PC-3 (cell line): ENCODE results near the gene SIT1. TPM values are rescaled to one million over a fixed set of nuclear protein-coding genes. Genes with fewer than 3 reads are reported as not detected.

Experiments
- ATAC-seq: fragments of 200-7000 bp; cut with Tn5 transposase; 2 replicates; pipeline ENCODE4 v1.9.1; 2020; ENCODE audit warnings: mild to moderate bottlenecking, moderate library complexity
- BruUV-seq: library from RNA; stranded (reverse); fragments of 400-500 nt; replicated peaks from 2 replicates; lab custom pipeline; 2021; lab: Mats Ljungman, UMichigan
- CTCF ChIA-PET: fragments of 300-600 bp; sonication (Branson Sonifier 250); formaldehyde crosslinking; loops from one replicate; lab custom pipeline; 2022; ENCODE audit warnings: antibody characterized with exemption; lab: Charles Lee
- POLR2A ChIA-PET: fragments of 300-600 bp; sonication (Branson Sonifier 250); formaldehyde crosslinking; loops from one replicate; lab custom pipeline; 2022; ENCODE audit warnings: antibody characterized with exemption; ENCODE audit not compliant: unreplicated experiment; lab: Charles Lee
- DNase-seq: peaks from one replicate; pipeline ENCODE4 v3.0.0-alpha.2; 2015
- H2AFZ ChIP-seq: fragments of 300-600 bp; sonication (generic); 2 replicates; pipeline ENCODE4 v1.6.0; 2016; ENCODE audit warnings: antibody characterized with exemption, low read length
- H3F3A ChIP-seq: fragments of 300-600 bp; sonication (generic); one replicate; pipeline ENCODE4 v1.6.0; 2017; ENCODE audit warnings: antibody characterized with exemption, low read length, control low read depth, mild to moderate bottlenecking; ENCODE audit not compliant: unreplicated experiment
- H3K27ac ChIP-seq: fragments of 300-600 bp; sonication (generic); 2 replicates; pipeline ENCODE4 v1.5.1; 2016; ENCODE audit warnings: mild to moderate bottlenecking, low read length
- H3K27me3 ChIP-seq: fragments of 300-600 bp; sonication (generic); 2 replicates; pipeline ENCODE4 v1.6.1; 2016; ENCODE audit warnings: low read length, mixed read lengths
- H3K36me3 ChIP-seq: fragments of 300-600 bp; sonication (generic); 2 replicates; pipeline ENCODE4 v1.6.1; 2016; ENCODE audit warnings: low read depth, mixed run types, low read length, mixed read lengths
- H3K4me1 ChIP-seq: fragments of 300-600 bp; sonication (generic); 2 replicates; pipeline ENCODE4 v1.5.1; 2016; ENCODE audit warnings: low read length; ENCODE audit not compliant: insufficient read depth
- H3K4me2 ChIP-seq: fragments of 300-600 bp; sonication (generic); 2 replicates; pipeline ENCODE4 v1.6.0; 2016; ENCODE audit warnings: low read length
- H3K4me3 ChIP-seq: fragments of 300-600 bp; sonication (generic); 2 replicates; pipeline ENCODE4 v1.5.1; 2016; ENCODE audit warnings: mild to moderate bottlenecking, low read length, mixed read lengths
- H3K79me2 ChIP-seq: fragments of 300-600 bp; sonication (generic); 2 replicates; pipeline ENCODE4 v1.6.1; 2017; ENCODE audit warnings: low read length, mixed read lengths
- H3K9ac ChIP-seq: fragments of 300-600 bp; sonication (generic); 2 replicates; pipeline ENCODE4 v1.6.0; 2016; ENCODE audit warnings: mild to moderate bottlenecking, low read length
- H3K9me2 ChIP-seq: fragments of 300-600 bp; sonication (generic); replicated peaks from 2 replicates; pipeline ENCODE4 v1.6.1; 2016; ENCODE audit warnings: mixed run types, low read length, mixed read lengths
- H3K9me3 ChIP-seq: fragments of 300-600 bp; sonication (generic); 2 replicates; pipeline ENCODE4 v1.6.1; 2016; ENCODE audit warnings: low read length, mixed read lengths
- H4K20me1 ChIP-seq: fragments of 300-600 bp; sonication (generic); 2 replicates; pipeline ENCODE4 v1.6.1; 2016; ENCODE audit warnings: low read length, mixed read lengths
- CTCF ChIP-seq: fragments of 300-600 bp; sonication (generic); conservative IDR thresholded peaks from 2 replicates; pipeline ENCODE4 v1.5.1; 2017; ENCODE audit warnings: antibody characterized with exemption, low read depth, mild to moderate bottlenecking, low read length
- EZH2 ChIP-seq: fragments of 300-600 bp; sonication (generic); IDR thresholded peaks from one replicate; pipeline ENCODE4 v1.6.1; 2017; ENCODE audit warnings: antibody characterized with exemption, mild to moderate bottlenecking, low read length; ENCODE audit not compliant: unreplicated experiment
- EZH2phosphoT487 ChIP-seq: fragments of 300-600 bp; sonication (generic); IDR thresholded peaks from 2 replicates; pipeline ENCODE4 v1.6.1; 2018; ENCODE audit warnings: mild to moderate bottlenecking, antibody characterized with exemption, low read length, borderline replicate concordance
- intact Hi-C: fragments of 100-400 bp; cut with micrococcal nuclease; formaldehyde crosslinking; loops from 2 replicates; pipeline ENCODE4 v1.9.0; 2023
- total RNA-seq: library from RNA; depleted of rRNA; stranded (reverse); fragments of >200 nt; gene quantifications from 2 replicates; pipeline ENCODE4 v1.2.3, GENCODE V29; 2014

Gene SIT1
- total RNA-seq, 1 experiment from 2014 or later, result not detected

- ATAC-seq, result no peak
- H3K9me2 ChIP-seq, result no peaks in the 10 kb centered on the region
- TF ChIP-seq EZH2 (no peak), CTCF (no peak), EZH2phosphoT487 (no peak)
- DNase-seq, result no peak
- H3K27me3 ChIP-seq, result no peaks in the 10 kb centered on the region
- intact Hi-C loops, result no loop called here
- no peak overlapping the region for H3K4me2 ChIP-seq
- BruUV-seq, result no TSS peak
- H3K79me2 ChIP-seq, result no peaks in the 10 kb centered on the region
- H3K4me1 ChIP-seq, result no peaks in the 10 kb centered on the region
- no peaks in the 10 kb centered on the region for H3K9me3 ChIP-seq
- no peaks in the 10 kb centered on the region for H3F3A ChIP-seq
- ChIA-PET POLR2A (no interaction called here), CTCF (no interaction called here)
- H3K27ac ChIP-seq, result no peak overlapping the region
- H3K9ac ChIP-seq, result no peak overlapping the region
- H2AFZ ChIP-seq, result no peak overlapping the region
- H4K20me1 ChIP-seq, result no peaks in the 10 kb centered on the region
- H3K4me3 ChIP-seq, result no peak overlapping the region
- no peaks in the 10 kb centered on the region for H3K36me3 ChIP-seq
These were observed 29.1 kb upstream of the SIT1 start for GRCh38 chr9:35679766-35680330.

- Histone ChIP-seq H3K27me3 (no peaks in the 10 kb centered on the region), H3K79me2 (no peaks in the 10 kb centered on the region), H4K20me1 (no peaks in the 10 kb centered on the region), H3K4me1 (no peaks in the 10 kb centered on the region), H3K9ac (no peak overlapping the region), H3K4me3 (no peak overlapping the region), H2AFZ (no peak overlapping the region), H3F3A (no peaks in the 10 kb centered on the region), H3K27ac (no peak overlapping the region), H3K9me2 (no peaks in the 10 kb centered on the region), H3K36me3 (no peaks in the 10 kb centered on the region), H3K4me2 (no peak overlapping the region), H3K9me3 (no peaks in the 10 kb centered on the region)
- TF ChIP-seq EZH2phosphoT487, result no peak
- no peak for TF ChIP-seq EZH2
- TF ChIP-seq CTCF, result no peak
- POLR2A ChIA-PET, result no interaction called here
- no TSS peak for BruUV-seq
- intact Hi-C loops, result no loop called here
- ATAC-seq (no peak), DNase-seq (no peak)
- CTCF ChIA-PET, result no interaction called here
These were observed 28.4 kb upstream of the SIT1 start for GRCh38 chr9:35679091-35679490.

- POLR2A ChIA-PET, result no interaction called here
- Histone ChIP-seq H3K9me2 (no peaks in the 10 kb centered on the region), H3K27me3 (no peaks in the 10 kb centered on the region), H3K4me2 (no peak overlapping the region), H3K79me2 (no peaks in the 10 kb centered on the region), H3K9me3 (no peaks in the 10 kb centered on the region), H3K27ac (no peak overlapping the region), H3K9ac (no peak overlapping the region), H3K36me3 (no peaks in the 10 kb centered on the region), H3F3A (no peaks in the 10 kb centered on the region), H2AFZ (no peak overlapping the region), H3K4me1 (peaks cover 6% of the 10 kb centered on the region; the same call in 1 of the 2 replicates), H3K4me3 (no peak overlapping the region), H4K20me1 (no peaks in the 10 kb centered on the region)
- DNase-seq (no peak), ATAC-seq (peak; percentile 35; the same call in 1 of the 2 replicates)
- no TSS peak for BruUV-seq
- TF ChIP-seq EZH2phosphoT487, result no peak
- CTCF ChIA-PET, result interaction anchor here (0.6 kb wide), 1 partner anchor 1649 kb away, joined by 3 read pairs; no protein-coding TSS in a partner anchor
- intact Hi-C loops, result no loop called here
These were observed 25.1 kb upstream of the SIT1 start for GRCh38 chr9:35675732-35676392.
